IgD-negative memory B cell (primary cell): ENCODE results near the gene TCEA3. TPM values are rescaled to one million over a fixed set of nuclear protein-coding genes. Genes with fewer than 3 reads are reported as not detected.

Experiments
- H3K27ac Mint-ChIP-seq, 3 donors: one replicate each; pipeline ENCODE4 v1.8.0; 2020 to 2022; ENCODE audit warnings: mild to moderate bottlenecking in 3 of 3, mixed read lengths in 3 of 3, moderate library complexity in 1 of 3
- H3K27me3 Mint-ChIP-seq: one replicate; pipeline ENCODE4 v1.8.0; 2021; ENCODE audit warnings: mixed read lengths
- H3K36me3 Mint-ChIP-seq: one replicate; pipeline ENCODE4 v1.8.0; 2020; ENCODE audit warnings: mild to moderate bottlenecking, mixed read lengths
- H3K4me1 Mint-ChIP-seq, 3 donors: one replicate each; pipeline ENCODE4 v1.8.0; 2020 to 2022; ENCODE audit warnings: mixed read lengths in 3 of 3, mild to moderate bottlenecking in 1 of 3
- H3K4me3 Mint-ChIP-seq, 4 donors: one replicate each; pipeline ENCODE4 v1.8.0; 2020 to 2022; ENCODE audit warnings: mild to moderate bottlenecking in 4 of 4, mixed read lengths in 4 of 4, moderate library complexity in 3 of 4
- H3K9me3 Mint-ChIP-seq, 3 donors: one replicate each; pipeline ENCODE4 v1.8.0; 2020 to 2021; ENCODE audit warnings: mixed read lengths in 3 of 3, mild to moderate bottlenecking in 1 of 3
- polyA plus RNA-seq: library from polyadenylated mRNA; unstranded; fragments of 300-500 nt; fragmentation: Illumina TruSeq; gene quantifications from one replicate; pipeline ENCODE4 v1.2.3, GENCODE V29; 2021

Gene TCEA3
- polyA plus RNA-seq, 1 donor from 2014 or later = 0.69 TPM

- Mint-ChIP-seq H3K4me3 (no peak overlapping the region), H3K9me3 (no peaks in the 10 kb centered on the region), H3K27me3 (peaks cover 2% of the 10 kb centered on the region), H3K27ac (no peak overlapping the region), H3K4me1 (no peaks in the 10 kb centered on the region), H3K36me3 (no peaks in the 10 kb centered on the region)
Observed at GRCh38 chr1:23396380-23396779, 28.2 kb downstream of the TCEA3 start.

- no peaks in the 10 kb centered on the region for H3K36me3 Mint-ChIP-seq
- no peaks in the 10 kb centered on the region for H3K9me3 Mint-ChIP-seq
- no peak overlapping the region for H3K4me3 Mint-ChIP-seq
- no peak overlapping the region for H3K27ac Mint-ChIP-seq
- H3K27me3 Mint-ChIP-seq = peaks cover 2% of the 10 kb centered on the region
- H3K4me1 Mint-ChIP-seq = no peaks in the 10 kb centered on the region
Observed at GRCh38 chr1:23395849-23396248, 28.7 kb downstream of the TCEA3 start.

GRCh38 chr1:23395154-23395724 lies 29.3 kb downstream of the TCEA3 start:
- H3K9me3 Mint-ChIP-seq = no peaks in the 10 kb centered on the region
- H3K4me3 Mint-ChIP-seq = no peak overlapping the region

GRCh38 chr1:23394684-23395083 lies 29.9 kb downstream of the TCEA3 start:
- H3K4me3 Mint-ChIP-seq = no peak overlapping the region
- no peaks in the 10 kb centered on the region for H3K36me3 Mint-ChIP-seq
- no peaks in the 10 kb centered on the region for H3K4me1 Mint-ChIP-seq
- no peak overlapping the region for H3K27ac Mint-ChIP-seq
- H3K9me3 Mint-ChIP-seq = no peaks in the 10 kb centered on the region
- peaks cover 7% of the 10 kb centered on the region for H3K27me3 Mint-ChIP-seq

More at GRCh38 chr1:23395154-23395724, 29.3 kb downstream of the TCEA3 start:
- Mint-ChIP-seq H3K36me3 (no peaks in the 10 kb centered on the region), H3K4me1 (no peaks in the 10 kb centered on the region), H3K27me3 (peaks cover 6% of the 10 kb centered on the region), H3K27ac (no peak overlapping the region)

- Mint-ChIP-seq H3K36me3 (no peaks in the 10 kb centered on the region), H3K9me3 (no peaks in the 10 kb centered on the region), H3K4me1 (no peaks in the 10 kb centered on the region), H3K4me3 (no peak overlapping the region), H3K27ac (no peak overlapping the region), H3K27me3 (peaks cover 7% of the 10 kb centered on the region)
Observed at GRCh38 chr1:23394181-23394580, 30.4 kb downstream of the TCEA3 start.

GRCh38 chr1:23393706-23394105 lies 30.8 kb downstream of the TCEA3 start:
- H3K27me3 Mint-ChIP-seq = peaks cover 7% of the 10 kb centered on the region
- H3K36me3 Mint-ChIP-seq = no peaks in the 10 kb centered on the region
- no peaks in the 10 kb centered on the region for H3K9me3 Mint-ChIP-seq
- no peak overlapping the region for H3K4me3 Mint-ChIP-seq
- H3K4me1 Mint-ChIP-seq = no peaks in the 10 kb centered on the region
- H3K27ac Mint-ChIP-seq = no peak overlapping the region

- Mint-ChIP-seq H3K27me3 (peaks cover 7% of the 10 kb centered on the region), H3K9me3 (peaks cover 0 to under 1% (median 0%) of the 10 kb centered on the region in 3 donors), H3K4me1 (no peaks in the 10 kb centered on the region), H3K4me3 (no peak overlapping the region), H3K27ac (no peak overlapping the region), H3K36me3 (no peaks in the 10 kb centered on the region)
Observed at GRCh38 chr1:23392125-23392855, 32.3 kb downstream of the TCEA3 start.

GRCh38 chr1:23389837-23390321 lies 34.7 kb downstream of the TCEA3 start:
- Mint-ChIP-seq H3K27ac (no peak overlapping the region), H3K36me3 (no peaks in the 10 kb centered on the region), H3K4me3 (no peak overlapping the region), H3K4me1 (peaks cover 0 to 2% (median 0%) of the 10 kb centered on the region in 3 donors), H3K27me3 (peaks cover 5% of the 10 kb centered on the region), H3K9me3 (peaks cover 0 to 2% (median 0%) of the 10 kb centered on the region in 3 donors)

GRCh38 chr1:23387494-23387893 lies 37.1 kb downstream of the TCEA3 start:
- peaks cover 5% of the 10 kb centered on the region for H3K27me3 Mint-ChIP-seq
- H3K36me3 Mint-ChIP-seq = no peaks in the 10 kb centered on the region
- H3K4me3 Mint-ChIP-seq = no peak overlapping the region
- peaks cover 0 to 2% (median 0%) of the 10 kb centered on the region in 3 donors for H3K9me3 Mint-ChIP-seq
- H3K4me1 Mint-ChIP-seq = peaks cover 0 to 3% (median 0%) of the 10 kb centered on the region in 3 donors
- no peak overlapping the region for H3K27ac Mint-ChIP-seq

- no peak overlapping the region for H3K27ac Mint-ChIP-seq
Observed at GRCh38 chr1:23385119-23385621, 39.4 kb downstream of the TCEA3 start.

GRCh38 chr1:23384312-23385058 lies 40.1 kb downstream of the TCEA3 start:
- no peaks in the 10 kb centered on the region for H3K36me3 Mint-ChIP-seq
- H3K27ac Mint-ChIP-seq = no peak overlapping the region
- no peaks in the 10 kb centered on the region for H3K27me3 Mint-ChIP-seq
- H3K4me1 Mint-ChIP-seq = peaks cover 7% of the 10 kb centered on the region in 3 donors
- peaks cover 0 to 2% (median 0%) of the 10 kb centered on the region in 3 donors for H3K9me3 Mint-ChIP-seq
- H3K4me3 Mint-ChIP-seq = no peak overlapping the region

More at GRCh38 chr1:23385119-23385621, 39.4 kb downstream of the TCEA3 start:
- peaks cover 7% of the 10 kb centered on the region in 3 donors for H3K4me1 Mint-ChIP-seq
- no peaks in the 10 kb centered on the region for H3K36me3 Mint-ChIP-seq
- peaks cover 0 to 2% (median 0%) of the 10 kb centered on the region in 3 donors for H3K9me3 Mint-ChIP-seq
- no peak overlapping the region for H3K4me3 Mint-ChIP-seq
- peaks cover 2% of the 10 kb centered on the region for H3K27me3 Mint-ChIP-seq

GRCh38 chr1:23383577-23384311 lies 40.8 kb downstream of the TCEA3 start:
- peaks cover 0 to 2% (median 0%) of the 10 kb centered on the region in 3 donors for H3K9me3 Mint-ChIP-seq
- no peaks in the 10 kb centered on the region for H3K36me3 Mint-ChIP-seq
- no peak overlapping the region for H3K4me3 Mint-ChIP-seq
- no peak overlapping the region for H3K27ac Mint-ChIP-seq
- peaks cover 7% of the 10 kb centered on the region in 3 donors for H3K4me1 Mint-ChIP-seq
- H3K27me3 Mint-ChIP-seq = no peaks in the 10 kb centered on the region

GRCh38 chr1:23381233-23381885 lies 43.2 kb downstream of the TCEA3 start:
- Mint-ChIP-seq H3K4me1 (peaks cover 8 to 13% (median 12%) of the 10 kb centered on the region in 3 donors), H3K27ac (peak overlapping the region; percentile 20 to 49 (median 30)), H3K9me3 (no peaks in the 10 kb centered on the region), H3K27me3 (peaks cover 6% of the 10 kb centered on the region), H3K4me3 (no peak overlapping the region), H3K36me3 (no peaks in the 10 kb centered on the region)

GRCh38 chr1:23380719-23381118 lies 43.8 kb downstream of the TCEA3 start:
- Mint-ChIP-seq H3K9me3 (no peaks in the 10 kb centered on the region), H3K4me3 (no peak overlapping the region), H3K27me3 (peaks cover 6% of the 10 kb centered on the region), H3K4me1 (peaks cover 8 to 13% (median 12%) of the 10 kb centered on the region in 3 donors), H3K27ac (peak overlapping the region in 1 of 3 donors; percentile 30), H3K36me3 (no peaks in the 10 kb centered on the region)
